Activated T-cell treated with anti-CD3 and anti-CD28 coated beads, Interleukin-2, amount 50 U/mL, for 4 hours (primary cell): ENCODE data around the gene CD58. TPM values are rescaled to one million over a fixed set of nuclear protein-coding genes. Genes with fewer than 3 reads are reported as not detected.

Experiments used
- ATAC-seq, 2 donors: fragments of 200-7000 bp; cut with Tn5 transposase; one replicate each; pipeline ENCODE4 v1.10.0; 2021
- DNase-seq: peaks from one replicate; pipeline ENCODE4 v3.0.0-alpha.2; 2020
- H3K27me3 Mint-ChIP-seq: one replicate; pipeline ENCODE4 v1.8.0; 2021; ENCODE audit warnings: low read depth, mixed read lengths
- H3K36me3 Mint-ChIP-seq: one replicate; pipeline ENCODE4 v1.8.0; 2022; ENCODE audit warnings: mixed read lengths; ENCODE audit not compliant: insufficient read depth
- H3K4me1 Mint-ChIP-seq: one replicate; pipeline ENCODE4 v1.8.0; 2021; ENCODE audit warnings: low read depth, mixed read lengths
- H3K4me3 Mint-ChIP-seq: one replicate; pipeline ENCODE4 v1.8.0; 2021; ENCODE audit warnings: mild to moderate bottlenecking, moderate library complexity, mixed read lengths
- H3K9me3 Mint-ChIP-seq: one replicate; pipeline ENCODE4 v1.8.0; 2021; ENCODE audit warnings: mixed read lengths
- total RNA-seq, 3 donors: library from RNA; stranded (reverse); gene quantifications; one replicate each; pipeline ENCODE4 v1.2.1, GENCODE V29; 2021

CD58 gene
- total RNA-seq, 3 donors from 2014 or later = 8.6 to 15.0 (median 9.4) TPM

- Mint-ChIP-seq H3K4me1 (peaks cover 1% of the 10 kb centered on the region), H3K9me3 (no peaks in the 10 kb centered on the region), H3K27me3 (no peaks in the 10 kb centered on the region), H3K36me3 (no peaks in the 10 kb centered on the region), H3K4me3 (no peak overlapping the region)
- ATAC-seq (no peak), DNase-seq (no peak)
Observed at GRCh38 chr1:116586741-116587143, 15.9 kb upstream of the CD58 start.

- no peak for ATAC-seq
- no peak for DNase-seq
- Mint-ChIP-seq H3K4me1 (peaks cover 1% of the 10 kb centered on the region), H3K4me3 (no peak overlapping the region), H3K36me3 (no peaks in the 10 kb centered on the region), H3K27me3 (no peaks in the 10 kb centered on the region), H3K9me3 (no peaks in the 10 kb centered on the region)
Observed at GRCh38 chr1:116585886-116586285, 15.1 kb upstream of the CD58 start.

GRCh38 chr1:116581323-116581885 is 10.6 kb upstream of the CD58 start:
- H3K9me3 Mint-ChIP-seq = no peaks in the 10 kb centered on the region
- no peaks in the 10 kb centered on the region for H3K27me3 Mint-ChIP-seq
- H3K4me3 Mint-ChIP-seq = no peak overlapping the region
- ATAC-seq = no peak
- DNase-seq = no peak
- H3K36me3 Mint-ChIP-seq = peaks cover 2% of the 10 kb centered on the region
- no peaks in the 10 kb centered on the region for H3K4me1 Mint-ChIP-seq

GRCh38 chr1:116580446-116581322 is 9.9 kb upstream of the CD58 start:
- peaks cover 2% of the 10 kb centered on the region for H3K36me3 Mint-ChIP-seq
- no peak overlapping the region for H3K4me3 Mint-ChIP-seq
- H3K9me3 Mint-ChIP-seq = no peaks in the 10 kb centered on the region
- DNase-seq (no peak), ATAC-seq (no peak)
- H3K27me3 Mint-ChIP-seq = no peaks in the 10 kb centered on the region
- H3K4me1 Mint-ChIP-seq = no peaks in the 10 kb centered on the region

- Mint-ChIP-seq H3K9me3 (no peaks in the 10 kb centered on the region), H3K36me3 (peaks cover 2% of the 10 kb centered on the region), H3K27me3 (no peaks in the 10 kb centered on the region), H3K4me1 (peaks cover 7% of the 10 kb centered on the region), H3K4me3 (peak overlapping the region; percentile 14)
- no peak for ATAC-seq
- no peak for DNase-seq
Observed at GRCh38 chr1:116579259-116579875, 8.5 kb upstream of the CD58 start.

- Mint-ChIP-seq H3K36me3 (peaks cover 2% of the 10 kb centered on the region), H3K4me3 (no peak overlapping the region), H3K9me3 (no peaks in the 10 kb centered on the region), H3K27me3 (no peaks in the 10 kb centered on the region), H3K4me1 (peaks cover 11% of the 10 kb centered on the region)
- no peak for DNase-seq
- ATAC-seq = no peak
Observed at GRCh38 chr1:116578581-116578980, 7.8 kb upstream of the CD58 start.

- no peak overlapping the region for H3K4me3 Mint-ChIP-seq
- H3K9me3 Mint-ChIP-seq = no peaks in the 10 kb centered on the region
- peaks cover 11% of the 10 kb centered on the region for H3K4me1 Mint-ChIP-seq
- ATAC-seq (no peak), DNase-seq (no peak)
- peaks cover 2% of the 10 kb centered on the region for H3K36me3 Mint-ChIP-seq
- no peaks in the 10 kb centered on the region for H3K27me3 Mint-ChIP-seq
Observed at GRCh38 chr1:116577759-116578314, 7.0 kb upstream of the CD58 start.

- no peak overlapping the region for H3K4me3 Mint-ChIP-seq
Observed at GRCh38 chr1:116574581-116575291, 3.9 kb upstream of the CD58 start.

GRCh38 chr1:116573431-116574095 is 2.7 kb upstream of the CD58 start:
- H3K4me3 Mint-ChIP-seq = no peak overlapping the region
- DNase-seq = no peak
- H3K4me1 Mint-ChIP-seq = peaks cover 34% of the 10 kb centered on the region
- no peaks in the 10 kb centered on the region for H3K27me3 Mint-ChIP-seq
- H3K36me3 Mint-ChIP-seq = peaks cover 6% of the 10 kb centered on the region
- no peak for ATAC-seq
- no peaks in the 10 kb centered on the region for H3K9me3 Mint-ChIP-seq

More at GRCh38 chr1:116574581-116575291, 3.9 kb upstream of the CD58 start:
- H3K27me3 Mint-ChIP-seq = no peaks in the 10 kb centered on the region
- ATAC-seq = no peak
- peaks cover 2% of the 10 kb centered on the region for H3K36me3 Mint-ChIP-seq
- H3K9me3 Mint-ChIP-seq = no peaks in the 10 kb centered on the region
- peaks cover 22% of the 10 kb centered on the region for H3K4me1 Mint-ChIP-seq
- DNase-seq = peak; percentile 59

- Mint-ChIP-seq H3K4me1 (peaks cover 41% of the 10 kb centered on the region), H3K4me3 (no peak overlapping the region)
- no peak for ATAC-seq
Observed at GRCh38 chr1:116572771-116573430, 2.1 kb upstream of the CD58 start.

GRCh38 chr1:116572099-116572498 is 1.3 kb upstream of the CD58 start:
- Mint-ChIP-seq H3K9me3 (no peaks in the 10 kb centered on the region), H3K4me3 (peak overlapping the region; percentile 91), H3K27me3 (no peaks in the 10 kb centered on the region), H3K4me1 (peaks cover 45% of the 10 kb centered on the region), H3K36me3 (peaks cover 12% of the 10 kb centered on the region)
- DNase-seq (no peak), ATAC-seq (no peak)

More at GRCh38 chr1:116572771-116573430, 2.1 kb upstream of the CD58 start:
- no peak for DNase-seq
- peaks cover 11% of the 10 kb centered on the region for H3K36me3 Mint-ChIP-seq
- no peaks in the 10 kb centered on the region for H3K9me3 Mint-ChIP-seq
- H3K27me3 Mint-ChIP-seq = no peaks in the 10 kb centered on the region

GRCh38 chr1:116571215-116571919 is 541 bp upstream of the CD58 start:
- ATAC-seq = no peak
- Mint-ChIP-seq H3K4me3 (peak overlapping the region; percentile 91), H3K4me1 (peaks cover 49% of the 10 kb centered on the region), H3K27me3 (no peaks in the 10 kb centered on the region), H3K36me3 (peaks cover 12% of the 10 kb centered on the region), H3K9me3 (no peaks in the 10 kb centered on the region)
- no peak for DNase-seq
